Hepatocyte (in vitro differentiated cells): ENCODE data around the gene MTCP1. TPM values are rescaled to one million over a fixed set of nuclear protein-coding genes. Genes with fewer than 3 reads are reported as not detected.

Source experiments
- DNase-seq: peaks from one replicate; pipeline ENCODE4 v3.0.0-alpha.2; 2016; ENCODE audit warnings: low spot score
- H2AFZ ChIP-seq: fragments of 200-600 bp; sonication (generic); 2 replicates; pipeline ENCODE4 v1.6.0; 2016; ENCODE audit warnings: antibody characterized with exemption, mild to moderate bottlenecking
- H3K27ac ChIP-seq: fragments of 200-600 bp; sonication (generic); 2 replicates; pipeline ENCODE4 v1.5.1; 2016; ENCODE audit warnings: mild to moderate bottlenecking
- H3K27me3 ChIP-seq: fragments of 200-600 bp; sonication (generic); 2 replicates; pipeline ENCODE4 v1.6.1; 2016
- H3K36me3 ChIP-seq: fragments of 200-600 bp; sonication (generic); replicated peaks from 2 replicates; pipeline ENCODE4 v1.5.1; 2016; ENCODE audit warnings: low read depth; ENCODE audit not compliant: insufficient read depth
- H3K4me1 ChIP-seq: fragments of 200-600 bp; sonication (generic); 2 replicates; pipeline ENCODE4 v1.5.1; 2016; ENCODE audit warnings: mild to moderate bottlenecking, moderate library complexity; ENCODE audit not compliant: insufficient read depth
- H3K4me2 ChIP-seq: fragments of 200-600 bp; sonication (generic); 2 replicates; pipeline ENCODE4 v1.6.0; 2016
- H3K4me3 ChIP-seq: fragments of 200-600 bp; sonication (generic); 2 replicates; pipeline ENCODE4 v1.5.1; 2016; ENCODE audit warnings: mild to moderate bottlenecking
- H3K79me2 ChIP-seq: fragments of 200-600 bp; sonication (generic); 2 replicates; pipeline ENCODE4 v1.6.0; 2017; ENCODE audit warnings: mild to moderate bottlenecking
- H3K9me2 ChIP-seq: fragments of 200-600 bp; sonication (generic); replicated peaks from 2 replicates; pipeline ENCODE4 v1.6.0; 2017; ENCODE audit warnings: mild to moderate bottlenecking; ENCODE audit not compliant: insufficient read depth
- H3K9me3 ChIP-seq: fragments of 200-600 bp; sonication (generic); 2 replicates; pipeline ENCODE4 v1.5.1; 2016; ENCODE audit warnings: low read depth, mild to moderate bottlenecking
- H4K20me1 ChIP-seq: fragments of 200-600 bp; sonication (generic); 2 replicates; pipeline ENCODE4 v1.6.0; 2016; ENCODE audit warnings: mild to moderate bottlenecking; ENCODE audit not compliant: insufficient read depth, poor library complexity, severe bottlenecking
- CTCF ChIP-seq: fragments of 200-600 bp; sonication (generic); IDR thresholded peaks from 2 replicates; pipeline ENCODE4 v1.5.1; 2016; ENCODE audit warnings: antibody characterized with exemption, mild to moderate bottlenecking; ENCODE audit not compliant: poor library complexity
- EZH2 ChIP-seq: fragments of 200-600 bp; sonication (generic); IDR thresholded peaks from 2 replicates; pipeline ENCODE4 v1.6.1; 2016; ENCODE audit warnings: antibody characterized with exemption, mild to moderate bottlenecking, borderline replicate concordance
- EZH2phosphoT487 ChIP-seq: fragments of 200-600 bp; sonication (generic); IDR thresholded peaks from one replicate; pipeline ENCODE4 v1.6.1; 2018; ENCODE audit warnings: antibody characterized with exemption, mild to moderate bottlenecking, low read depth, moderate library complexity; ENCODE audit not compliant: unreplicated experiment, severe bottlenecking
- WGBS: methylation state at CpG from one replicate; pipeline ENCODE4 v1.1.6; 2016; ENCODE audit warnings: low lambda C conversion rate; ENCODE audit errors: missing lambda C conversion rate; 5-methylcytosine and 5-hydroxymethylcytosine counted together
- polyA plus RNA-seq: library from polyadenylated mRNA; unstranded; fragments of >200 nt; fragmentation: Nextera tagmentation; extraction: Ambion mirVana; gene quantifications from 2 replicates; pipeline ENCODE4 v1.2.1, GENCODE V29; 2016
- total RNA-seq: library from RNA; depleted of rRNA; stranded (reverse); fragments of >200 nt; gene quantifications from 2 replicates; pipeline ENCODE4 v1.2.3, GENCODE V29; 2014

Gene MTCP1
- total and polyA plus RNA-seq, 2 experiments from 2014 or later: 1.7 to 13.2 TPM

GRCh38 chrX:155046129-155046810 lies 24.7 kb downstream of the MTCP1 start:
- no peak for TF ChIP-seq EZH2
- TF ChIP-seq EZH2phosphoT487: no peak
- no peak for TF ChIP-seq CTCF
- no peaks in the 10 kb centered on the region for H4K20me1 ChIP-seq
- no peaks in the 10 kb centered on the region for H3K27me3 ChIP-seq
- 70% methylated on average over 6 of the region's 6 CpGs for WGBS
- H2AFZ ChIP-seq: no peak overlapping the region
- no peak overlapping the region for H3K4me3 ChIP-seq
- H3K27ac ChIP-seq: no peak overlapping the region
- peaks cover 5% of the 10 kb centered on the region for H3K79me2 ChIP-seq
- H3K9me2 ChIP-seq: no peaks in the 10 kb centered on the region
- H3K9me3 ChIP-seq: no peaks in the 10 kb centered on the region
- no peak overlapping the region for H3K4me2 ChIP-seq
- no peaks in the 10 kb centered on the region for H3K4me1 ChIP-seq
- DNase-seq: no peak
- no peaks in the 10 kb centered on the region for H3K36me3 ChIP-seq

GRCh38 chrX:155035688-155036087 lies 35.2 kb downstream of the MTCP1 start:
- TF ChIP-seq EZH2phosphoT487: no peak
- no peak for TF ChIP-seq EZH2
- TF ChIP-seq CTCF: no peak
- H3K4me3 ChIP-seq: no peak overlapping the region
- no peaks in the 10 kb centered on the region for H4K20me1 ChIP-seq
- H3K27ac ChIP-seq: no peak overlapping the region
- WGBS: 93% methylated on average over 4 of the region's 4 CpGs
- no peak overlapping the region for H3K4me2 ChIP-seq
- no peak overlapping the region for H2AFZ ChIP-seq
- no peaks in the 10 kb centered on the region for H3K9me2 ChIP-seq
- peaks cover 57% of the 10 kb centered on the region for H3K79me2 ChIP-seq
- DNase-seq: no peak
- no peaks in the 10 kb centered on the region for H3K27me3 ChIP-seq
- no peaks in the 10 kb centered on the region for H3K4me1 ChIP-seq
- peaks cover 9% of the 10 kb centered on the region for H3K9me3 ChIP-seq
- H3K36me3 ChIP-seq: peaks cover 4% of the 10 kb centered on the region

GRCh38 chrX:155031657-155032056 lies 39.3 kb downstream of the MTCP1 start:
- Histone ChIP-seq H3K36me3 (peaks cover 4% of the 10 kb centered on the region), H3K27me3 (no peaks in the 10 kb centered on the region), H3K27ac (no peak overlapping the region), H3K4me3 (no peak overlapping the region), H4K20me1 (no peaks in the 10 kb centered on the region), H2AFZ (no peak overlapping the region), H3K9me3 (peaks cover 6% of the 10 kb centered on the region), H3K4me2 (no peak overlapping the region), H3K9me2 (no peaks in the 10 kb centered on the region), H3K79me2 (peaks cover 62% of the 10 kb centered on the region), H3K4me1 (no peaks in the 10 kb centered on the region)
- 79% methylated on average over 5 of the region's 5 CpGs for WGBS
- DNase-seq: no peak
- TF ChIP-seq EZH2 (no peak), EZH2phosphoT487 (no peak), CTCF (no peak)
